Astrocyte (in vitro differentiated cells and primary cell): ENCODE data around the gene SULT1A2. TPM values are rescaled to one million over a fixed set of nuclear protein-coding genes. Genes with fewer than 3 reads are reported as not detected.
"Not testable (repeated sequence)": the region's sequence is repeated elsewhere in the genome, so short reads cannot be mapped to it uniquely, and the experiment has no call there.

Experiments
- DNase-seq: peaks from one replicate; pipeline ENCODE4 v3.0.0-alpha.2; 2010; ENCODE audit warnings: low read depth
- FAIRE-seq: peaks from 2 replicates; lab custom pipeline; 2011; peaks lifted over from hg19 to GRCh38; lab: Jason Lieb, UNC
- H2AFZ ChIP-seq: 2 replicates; pipeline ENCODE4 v1.6.0; 2012; ENCODE audit warnings: low read depth, low read length, inconsistent platforms
- H3K27ac ChIP-seq: 2 replicates; pipeline ENCODE4 v1.5.1; 2011; ENCODE audit warnings: low read depth, low read length, inconsistent platforms
- H3K27me3 ChIP-seq: 2 replicates; pipeline ENCODE4 v1.6.0; 2011; ENCODE audit warnings: low read length, inconsistent platforms; ENCODE audit not compliant: insufficient read depth
- H3K36me3 ChIP-seq: 2 replicates; pipeline ENCODE4 v1.5.1; 2011; ENCODE audit warnings: low read length, inconsistent platforms; ENCODE audit not compliant: insufficient read depth
- H3K4me1 ChIP-seq: 2 replicates; pipeline ENCODE4 v1.5.1; 2011; ENCODE audit warnings: low read length, inconsistent platforms; ENCODE audit not compliant: insufficient read depth
- H3K4me2 ChIP-seq: 2 replicates; pipeline ENCODE4 v1.6.0; 2012; ENCODE audit warnings: low read length, inconsistent platforms
- H3K4me3 ChIP-seq: 2 replicates; pipeline ENCODE4 v1.5.1; 2011; ENCODE audit warnings: low read depth, mild to moderate bottlenecking, low read length, inconsistent platforms; ENCODE audit not compliant: insufficient read depth
- H3K79me2 ChIP-seq: 2 replicates; pipeline ENCODE4 v1.6.0; 2012; ENCODE audit warnings: mild to moderate bottlenecking, low read length, inconsistent platforms; ENCODE audit not compliant: insufficient read depth
- H3K9ac ChIP-seq: 2 replicates; pipeline ENCODE4 v1.6.0; 2012; ENCODE audit warnings: mild to moderate bottlenecking, low read length, inconsistent platforms
- H3K9me3 ChIP-seq: 2 replicates; pipeline ENCODE4 v1.5.1; 2012; ENCODE audit warnings: low read depth, mild to moderate bottlenecking, low read length, inconsistent platforms; ENCODE audit not compliant: insufficient read depth
- H4K20me1 ChIP-seq: 2 replicates; pipeline ENCODE4 v1.6.0; 2012; ENCODE audit warnings: low read length, inconsistent platforms; ENCODE audit not compliant: insufficient read depth
- H3K27ac Mint-ChIP-seq: one replicate; pipeline ENCODE4 v1.8.0; 2021; ENCODE audit warnings: mild to moderate bottlenecking, mixed read lengths; ENCODE audit not compliant: unreplicated experiment
- H3K27me3 Mint-ChIP-seq: one replicate; pipeline ENCODE4 v1.8.0; 2021; ENCODE audit warnings: low read depth, mixed read lengths; ENCODE audit not compliant: unreplicated experiment
- H3K36me3 Mint-ChIP-seq: one replicate; pipeline ENCODE4 v1.8.0; 2021; ENCODE audit warnings: low read depth, mixed read lengths; ENCODE audit not compliant: unreplicated experiment
- H3K4me1 Mint-ChIP-seq: one replicate; pipeline ENCODE4 v1.8.0; 2021; ENCODE audit warnings: low read depth, mixed read lengths; ENCODE audit not compliant: unreplicated experiment
- H3K4me3 Mint-ChIP-seq: one replicate; pipeline ENCODE4 v1.8.0; 2021; ENCODE audit warnings: mild to moderate bottlenecking, moderate library complexity, mixed read lengths; ENCODE audit not compliant: unreplicated experiment
- H3K9me3 Mint-ChIP-seq: one replicate; pipeline ENCODE4 v1.8.0; 2021; ENCODE audit warnings: mild to moderate bottlenecking, mixed read lengths; ENCODE audit not compliant: unreplicated experiment
- EZH2 ChIP-seq: IDR thresholded peaks from 2 replicates; pipeline ENCODE4 v1.6.1; 2012; ENCODE audit warnings: mild to moderate bottlenecking, low read length, inconsistent platforms; ENCODE audit not compliant: insufficient read depth
- total RNA-seq: library from RNA; stranded (reverse); gene quantifications from 2 replicates; pipeline ENCODE4 v1.2.1, GENCODE V29; 2021
- TF ChIP-seq, protein P1 (sequence below): IDR thresholded peaks from 2 replicates; pipeline ENCODE4 v1.5.1; 2011; ENCODE audit warnings: low read depth, mild to moderate bottlenecking, inconsistent platforms, low read length, moderate library complexity; ENCODE audit not compliant: insufficient read depth

Gene SULT1A2
- total RNA-seq, 1 donor from 2014 or later = not detected

DNA sequence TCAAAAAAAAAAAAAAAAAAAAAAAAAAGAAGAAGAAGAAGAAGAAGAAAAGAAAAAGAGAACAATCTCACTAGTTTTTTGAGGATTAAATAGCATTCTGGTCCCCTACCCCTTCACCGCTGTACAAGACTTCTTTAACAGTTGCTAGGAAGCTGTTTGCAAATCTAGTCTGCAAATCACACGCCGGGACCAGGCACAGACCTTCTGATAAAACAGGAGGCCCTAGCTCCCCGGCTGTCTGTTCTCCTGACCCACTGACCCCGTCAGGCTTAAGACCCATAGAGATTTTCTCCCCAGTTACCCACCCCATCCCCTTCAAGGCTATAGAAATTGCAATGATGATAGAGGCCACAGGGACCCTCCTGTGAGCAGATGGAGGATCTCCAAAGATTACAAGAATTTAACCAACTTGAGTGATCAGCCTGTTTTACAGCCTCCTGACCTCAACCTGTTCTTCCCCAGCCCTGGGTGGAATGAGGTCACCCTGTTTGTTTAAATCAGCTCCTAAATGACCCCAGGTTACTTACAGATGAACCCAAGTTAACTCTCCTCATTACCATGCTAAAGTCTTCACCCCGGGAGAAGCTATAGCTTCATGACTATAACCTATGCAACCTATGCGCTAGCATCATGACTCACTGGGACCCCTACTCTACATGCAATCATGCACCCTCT lies 24.8 kb upstream of the SULT1A2 start:
- Histone ChIP-seq H3K9me3 (no peaks in the 10 kb centered on the region), H3K4me2 (no peak overlapping the region), H3K9ac (no peak overlapping the region), H3K27ac (no peak overlapping the region), H2AFZ (no peak overlapping the region), H3K79me2 (no peaks in the 10 kb centered on the region), H3K4me1 (no peaks in the 10 kb centered on the region), H3K27me3 (no peaks in the 10 kb centered on the region), H3K4me3 (no peak overlapping the region), H4K20me1 (no peaks in the 10 kb centered on the region), H3K36me3 (no peaks in the 10 kb centered on the region)
- no peak for FAIRE-seq
- Mint-ChIP-seq H3K27me3 (peaks cover 14% of the 10 kb centered on the region), H3K36me3 (no peaks in the 10 kb centered on the region), H3K4me1 (no peaks in the 10 kb centered on the region), H3K27ac (peak overlapping the region; percentile 60), H3K4me3 (no peak overlapping the region), H3K9me3 (no peaks in the 10 kb centered on the region)
- TF ChIP-seq, protein P1, sequence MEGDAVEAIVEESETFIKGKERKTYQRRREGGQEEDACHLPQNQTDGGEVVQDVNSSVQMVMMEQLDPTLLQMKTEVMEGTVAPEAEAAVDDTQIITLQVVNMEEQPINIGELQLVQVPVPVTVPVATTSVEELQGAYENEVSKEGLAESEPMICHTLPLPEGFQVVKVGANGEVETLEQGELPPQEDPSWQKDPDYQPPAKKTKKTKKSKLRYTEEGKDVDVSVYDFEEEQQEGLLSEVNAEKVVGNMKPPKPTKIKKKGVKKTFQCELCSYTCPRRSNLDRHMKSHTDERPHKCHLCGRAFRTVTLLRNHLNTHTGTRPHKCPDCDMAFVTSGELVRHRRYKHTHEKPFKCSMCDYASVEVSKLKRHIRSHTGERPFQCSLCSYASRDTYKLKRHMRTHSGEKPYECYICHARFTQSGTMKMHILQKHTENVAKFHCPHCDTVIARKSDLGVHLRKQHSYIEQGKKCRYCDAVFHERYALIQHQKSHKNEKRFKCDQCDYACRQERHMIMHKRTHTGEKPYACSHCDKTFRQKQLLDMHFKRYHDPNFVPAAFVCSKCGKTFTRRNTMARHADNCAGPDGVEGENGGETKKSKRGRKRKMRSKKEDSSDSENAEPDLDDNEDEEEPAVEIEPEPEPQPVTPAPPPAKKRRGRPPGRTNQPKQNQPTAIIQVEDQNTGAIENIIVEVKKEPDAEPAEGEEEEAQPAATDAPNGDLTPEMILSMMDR = no peak
- TF ChIP-seq EZH2 = no peak
- no peak for DNase-seq

- H3K36me3 ChIP-seq, H3K27ac Mint-ChIP-seq, H3K4me1 ChIP-seq, FAIRE-seq, H3K27ac ChIP-seq, H4K20me1 ChIP-seq, H3K27me3 ChIP-seq, H3K36me3 Mint-ChIP-seq, H3K4me3 ChIP-seq, H3K4me1 Mint-ChIP-seq, H3K4me3 Mint-ChIP-seq, DNase-seq, H3K4me2 ChIP-seq, H3K9me3 ChIP-seq, H3K79me2 ChIP-seq, H3K9ac ChIP-seq, H3K9me3 Mint-ChIP-seq, H2AFZ ChIP-seq: not testable (repeated sequence)
- peaks cover 20% of the 10 kb centered on the region for H3K27me3 Mint-ChIP-seq
Measured at GRCh38 chr16:28620316-28620715, 23.5 kb upstream of the SULT1A2 start.

DNA sequence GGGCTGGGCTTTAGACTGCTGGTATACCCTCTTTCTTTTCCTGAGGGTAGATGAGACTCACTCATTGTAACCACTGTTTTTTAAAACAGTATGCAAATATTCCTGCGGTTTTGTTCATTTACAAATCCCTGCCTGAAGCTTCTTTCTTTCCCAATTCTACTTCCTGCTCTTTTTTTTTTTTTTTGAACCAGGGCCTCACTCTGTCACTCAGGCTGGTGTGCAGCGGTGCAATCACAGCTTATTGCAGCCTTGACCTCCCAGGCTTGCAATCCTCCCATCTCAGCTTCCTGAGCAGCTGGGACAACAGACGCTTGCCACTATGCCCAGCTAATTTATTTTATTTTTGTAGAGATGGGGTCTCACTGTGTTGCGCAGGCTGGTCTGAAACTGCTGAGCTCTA lies 21.0 kb upstream of the SULT1A2 start:
- no peaks in the 10 kb centered on the region for H3K36me3 Mint-ChIP-seq
- DNase-seq = no peak
- Histone ChIP-seq H2AFZ (no peak overlapping the region), H4K20me1 (no peaks in the 10 kb centered on the region), H3K27ac (no peak overlapping the region), H3K4me3 (no peak overlapping the region), H3K4me2 (no peak overlapping the region), H3K36me3 (no peaks in the 10 kb centered on the region), H3K9me3 (no peaks in the 10 kb centered on the region), H3K4me1 (no peaks in the 10 kb centered on the region), H3K9ac (no peak overlapping the region), H3K27me3 (no peaks in the 10 kb centered on the region), H3K79me2 (no peaks in the 10 kb centered on the region)
- no peaks in the 10 kb centered on the region for H3K9me3 Mint-ChIP-seq
- no peak overlapping the region for H3K4me3 Mint-ChIP-seq
- no peak for FAIRE-seq
- peaks cover 20% of the 10 kb centered on the region for H3K27me3 Mint-ChIP-seq
- H3K27ac Mint-ChIP-seq = no peak overlapping the region
- TF ChIP-seq, protein P1 = no peak
- no peak for TF ChIP-seq EZH2
- H3K4me1 Mint-ChIP-seq = no peaks in the 10 kb centered on the region
